Stimulated activated CD4-positive, alpha-beta T cell treated with anti-CD3 and anti-CD28 coated beads, TNF-alpha, amount 100 ng/mL, for 1 hour (primary cell): ENCODE data around the gene WDR46.
"Not testable (repeated sequence)": the region's sequence is repeated elsewhere in the genome, so short reads cannot be mapped to it uniquely, and the experiment has no call there.

Experiments used
- DNase-seq, 3 donors: peaks; one replicate each; pipeline ENCODE4 v3.0.0-alpha.2; 2020; ENCODE audit warnings: low read depth in 3 of 3, low spot score in 1 of 3

The WDR46 gene

DNA sequence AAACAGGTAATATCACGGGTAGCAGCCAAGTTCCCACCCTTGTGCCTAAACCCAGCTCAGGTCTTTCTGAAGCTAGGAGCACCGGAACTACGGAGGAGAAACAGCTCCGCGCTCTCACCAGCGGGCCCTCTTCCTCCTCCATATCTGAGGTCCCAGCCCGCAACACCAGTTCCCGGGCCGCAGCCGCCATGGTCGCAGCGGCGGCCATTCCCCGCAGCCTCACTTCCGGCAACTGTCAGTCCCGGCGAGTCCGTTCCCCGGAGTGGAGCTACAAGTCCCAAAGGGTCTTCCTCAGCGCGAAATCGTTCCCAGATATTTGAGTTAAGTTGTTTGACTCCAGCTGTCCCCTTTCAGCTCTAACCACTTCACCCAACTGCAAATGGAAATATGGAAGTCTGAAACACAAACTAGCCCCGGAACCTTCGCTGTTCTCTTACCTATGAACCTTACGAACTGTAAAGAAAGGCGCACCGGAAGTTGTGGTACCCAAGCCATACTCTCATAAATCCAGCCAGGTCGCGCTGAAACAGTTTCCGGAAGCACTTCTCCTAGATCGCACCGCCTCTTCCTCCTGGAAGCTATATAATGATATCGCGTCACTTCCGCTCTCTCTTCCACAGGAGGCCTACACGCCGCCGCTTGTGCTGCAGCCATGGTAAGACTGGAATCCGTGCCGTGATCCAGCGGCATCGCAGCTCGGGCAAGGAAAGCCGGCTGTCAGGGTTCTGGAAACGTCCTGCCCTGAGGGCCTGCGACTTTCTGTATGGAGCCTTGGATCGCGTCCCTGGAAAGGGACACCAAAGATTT, 17.4 kb downstream of the WDR46 start, which contains the start of the genes RPS18 and VPS52:
Gene RPS18 (plus strand): TSS at position 608 of the 807 bp plus-strand sequence. CDS start 45 bp downstream, at position 653.
Gene VPS52 (minus strand): TSS at position 409 of the 807 bp plus-strand sequence. CDS start 201 bp downstream, at position 208.
- peak; percentile 73 to 87 (median 85) for DNase-seq

GRCh38 chr6:33271117-33271467, 17.9 kb downstream of the WDR46 start:
- no peak for DNase-seq

GRCh38 chr6:33264015-33264414, 25.0 kb downstream of the WDR46 start:
- DNase-seq: no peak

- DNase-seq: not testable (repeated sequence)
These were observed 26.5 kb downstream of the WDR46 start for GRCh38 chr6:33262490-33262889.

DNA sequence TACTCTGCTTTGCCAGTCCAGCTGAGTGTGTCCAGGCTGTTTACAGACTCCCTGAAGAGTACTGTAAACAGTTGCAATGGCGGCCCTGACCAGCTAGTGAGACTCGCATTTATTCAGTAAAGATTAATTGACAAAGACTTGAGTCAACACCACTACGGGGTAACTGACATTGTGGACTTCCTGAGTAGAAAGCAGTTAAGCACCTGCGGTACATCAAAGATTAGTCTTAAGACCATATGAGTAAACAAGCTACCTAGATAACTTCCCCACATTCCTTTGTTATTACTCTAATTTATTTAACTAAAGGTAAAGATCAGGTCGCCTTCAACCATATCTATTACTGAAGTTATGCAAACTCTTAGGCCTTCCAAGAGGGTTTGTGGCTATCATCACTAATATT, 30.0 kb downstream of the WDR46 start:
- no peak for DNase-seq

DNA sequence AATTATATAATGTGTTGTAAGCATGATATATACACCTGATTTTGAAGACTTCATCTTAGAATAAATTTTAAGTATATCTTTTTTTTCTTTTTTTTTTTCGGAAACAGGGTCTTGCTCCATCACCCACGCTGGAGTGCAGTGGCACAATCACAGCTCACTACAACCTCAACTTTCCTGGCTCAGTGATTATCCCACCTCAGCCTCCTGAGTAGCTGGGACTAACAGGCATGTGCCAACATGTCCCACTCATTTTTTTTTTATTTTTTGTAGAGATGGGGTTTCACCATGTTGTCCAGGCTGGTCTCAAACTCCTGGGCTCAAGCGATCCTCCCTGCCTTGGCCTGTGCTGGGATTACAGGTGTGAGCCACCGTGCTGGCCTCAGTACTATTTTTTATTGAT, 34.4 kb downstream of the WDR46 start:
- DNase-seq: no peak

- DNase-seq: no peak
These were observed 36.3 kb downstream of the WDR46 start for GRCh38 chr6:33252759-33253158.

DNA sequence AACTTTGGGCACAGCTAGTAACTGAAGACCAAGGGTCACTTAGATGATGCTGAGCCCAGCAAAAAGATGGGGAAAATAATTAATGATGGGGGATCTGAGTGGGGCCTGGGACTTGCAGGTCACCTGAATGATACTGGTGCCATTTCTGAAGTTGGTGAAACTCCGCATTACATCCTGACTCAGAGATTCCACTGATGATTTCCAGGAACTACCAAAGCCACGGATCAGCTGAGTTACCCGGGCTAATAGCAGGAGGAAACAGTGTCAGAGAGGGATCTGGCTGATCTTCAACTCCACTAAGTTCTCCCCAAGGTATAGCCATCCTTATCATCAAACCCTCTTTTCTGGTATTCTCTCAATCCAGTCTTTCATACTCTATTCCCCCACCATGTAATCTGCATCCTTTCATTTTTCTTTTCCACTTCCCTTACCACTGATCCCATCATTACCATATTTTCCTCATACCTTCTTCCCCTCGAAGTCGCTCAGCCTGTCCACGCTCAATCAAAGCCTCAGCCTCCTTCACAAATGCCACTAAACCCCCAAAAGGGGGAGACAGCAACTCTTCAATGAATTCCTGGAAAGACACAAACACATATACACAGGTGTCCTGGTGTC, 37.5 kb downstream of the WDR46 start:
- DNase-seq: no peak

DNA sequence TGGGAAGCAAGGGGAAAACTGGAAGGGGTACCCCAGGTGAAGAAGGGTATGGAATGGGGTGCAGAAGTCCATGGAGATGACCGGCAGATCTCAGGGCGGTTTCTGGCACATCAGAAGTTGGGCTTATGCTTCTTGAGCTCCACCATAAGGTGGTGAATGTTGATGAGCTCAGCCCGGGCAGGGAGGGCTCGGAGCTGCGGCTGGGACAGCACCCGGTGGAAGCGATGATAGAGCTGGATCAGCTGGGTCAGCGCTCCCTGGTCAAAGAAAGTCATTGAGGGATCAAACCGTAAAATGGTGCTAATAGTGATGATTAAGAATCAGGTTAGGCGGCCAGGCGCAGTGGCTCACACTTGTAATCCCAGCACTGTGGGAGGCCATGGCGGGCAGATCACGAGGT, 38.3 kb downstream of the WDR46 start:
- no peak for DNase-seq

DNA sequence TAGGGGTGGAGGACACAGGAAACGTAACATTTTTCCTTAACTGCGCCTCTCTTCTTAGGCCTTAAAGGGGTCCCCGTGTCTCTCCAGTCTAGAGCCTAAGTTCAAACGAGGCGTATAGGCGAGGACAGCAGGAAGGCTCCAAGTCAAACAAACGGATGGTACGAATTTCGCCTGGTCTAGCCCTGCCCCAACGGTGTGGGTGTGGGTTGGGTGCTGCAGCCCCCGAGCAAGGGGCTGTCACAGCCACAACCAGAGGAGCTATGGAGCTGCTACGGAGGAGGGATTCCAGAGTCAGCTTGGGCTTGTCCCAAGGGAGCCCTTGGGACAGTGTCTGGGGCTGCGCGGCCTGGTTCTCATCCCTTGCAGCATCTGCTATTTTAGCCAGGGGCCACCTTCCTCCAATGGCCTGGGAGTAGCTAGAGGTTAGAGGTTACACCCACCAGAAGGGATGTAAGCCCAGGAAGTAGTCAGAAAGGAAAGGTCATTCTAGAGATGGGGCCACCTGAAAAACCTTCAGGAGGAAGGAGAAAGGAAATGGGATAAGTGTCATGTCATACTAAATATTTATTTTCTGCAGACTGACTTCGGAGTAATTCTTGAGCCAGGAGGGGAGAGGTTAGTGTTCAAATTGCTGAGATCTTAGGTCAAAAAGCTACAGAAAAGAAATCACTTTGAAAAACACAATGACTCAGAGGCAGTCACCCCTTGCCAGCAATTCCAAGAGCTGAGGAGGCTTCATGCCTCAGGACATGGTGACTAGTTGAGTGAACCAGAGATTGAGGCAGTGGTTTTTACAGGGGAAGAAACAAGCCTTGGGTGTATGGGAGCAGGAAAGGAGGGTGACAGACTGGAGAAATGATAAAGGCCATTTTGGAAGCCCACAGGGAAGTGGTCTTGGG, 39.1 kb downstream of the WDR46 start:
- no peak for DNase-seq

GRCh38 chr6:33248932-33249731, 39.9 kb downstream of the WDR46 start:
- peak; percentile 83 to 91 (median 89) for DNase-seq

GRCh38 chr6:33248643-33248931, 40.5 kb downstream of the WDR46 start:
- no peak for DNase-seq

GRCh38 chr6:33247977-33248642, 40.9 kb downstream of the WDR46 start:
- peak; percentile 78 to 94 (median 81) for DNase-seq

DNA sequence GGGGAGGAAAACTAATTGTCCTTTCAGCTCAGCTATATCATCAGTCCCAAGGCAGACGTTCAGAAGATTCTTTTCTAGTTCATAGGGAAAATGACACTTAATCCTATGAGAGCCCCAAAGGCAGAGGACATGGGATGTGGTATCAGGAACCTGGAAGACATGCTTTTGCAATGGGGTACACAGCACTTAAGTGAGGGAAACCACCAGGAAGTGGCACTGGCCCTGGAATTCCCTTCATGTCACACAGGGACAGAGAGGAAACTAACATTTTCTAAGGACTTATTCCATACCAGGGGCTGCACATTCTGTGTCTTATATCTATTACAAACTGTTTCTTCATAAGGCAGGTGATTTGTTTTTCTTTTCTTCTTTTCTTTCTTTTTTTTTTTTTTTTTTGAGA, 45.6 kb downstream of the WDR46 start:
- DNase-seq: no peak

GRCh38 chr6:33241968-33242367, 47.1 kb downstream of the WDR46 start:
- no peak for DNase-seq

DNA sequence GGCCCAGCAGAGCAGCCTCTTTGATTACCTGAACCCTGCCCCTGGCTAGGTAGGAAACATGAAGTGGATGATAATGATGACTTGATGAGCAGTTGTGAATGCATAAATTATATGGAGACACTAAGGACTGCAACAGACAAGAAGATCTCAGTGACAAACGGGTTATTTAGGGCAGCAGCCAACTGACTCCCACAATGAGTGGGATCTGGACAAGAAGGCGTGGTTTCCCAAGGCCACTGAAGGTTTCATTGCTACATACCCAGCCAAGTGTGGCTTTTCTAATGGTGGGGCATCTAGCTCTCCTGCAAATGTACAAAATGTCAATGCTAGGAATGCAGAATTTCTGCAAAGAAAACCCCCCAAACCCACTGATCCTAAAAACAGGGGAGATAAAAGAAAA, 51.3 kb downstream of the WDR46 start:
- no peak for DNase-seq

DNA sequence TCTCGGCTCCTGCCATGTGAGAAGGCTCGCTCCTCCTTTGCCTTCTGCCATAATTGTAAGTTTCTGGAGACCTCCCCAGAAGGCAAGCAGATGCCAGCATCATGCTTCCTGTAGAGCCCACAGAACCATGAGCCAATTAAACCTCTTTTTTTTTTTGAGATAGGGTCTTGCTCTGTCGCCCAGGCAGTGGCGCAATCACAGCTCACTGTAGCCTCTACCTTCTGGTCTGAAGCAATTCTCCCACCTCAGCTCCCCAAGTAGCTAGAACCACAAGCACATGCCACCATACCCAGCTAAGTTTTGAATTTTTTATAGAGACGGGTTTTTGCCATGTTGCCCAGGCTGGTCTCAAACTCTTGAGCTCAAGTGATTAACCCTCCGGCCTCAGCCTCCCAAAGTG, 52.2 kb downstream of the WDR46 start:
- DNase-seq: no peak

DNA sequence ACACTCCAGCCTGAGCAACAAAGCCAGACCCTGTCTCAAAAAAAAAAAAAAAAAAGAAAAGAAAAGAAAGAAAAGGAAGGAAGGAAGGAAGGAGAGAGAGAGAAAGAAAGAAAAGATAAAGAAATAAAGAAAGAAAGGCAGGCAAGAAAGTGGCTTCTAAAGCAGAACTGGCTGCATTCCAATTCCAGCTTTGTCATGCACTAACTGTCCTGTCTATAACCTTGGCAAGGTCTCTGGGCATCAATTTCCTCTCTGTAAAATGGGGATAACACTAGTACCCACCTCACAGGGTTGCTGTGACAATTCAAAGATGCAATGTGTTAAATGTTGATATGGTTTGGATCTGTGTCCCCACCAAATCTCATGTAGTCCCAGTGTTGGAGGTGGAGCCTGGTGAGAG, 52.7 kb downstream of the WDR46 start:
- DNase-seq: no peak

- DNase-seq: no peak
These were observed 53.8 kb downstream of the WDR46 start for GRCh38 chr6:33235221-33235634.
